HepG2 (cell line): Measurements from ENCODE around the gene CALML6. TPM values are rescaled to one million over a fixed set of nuclear protein-coding genes. Genes with fewer than 3 reads are reported as not detected.

ENCODE experiments used
- AHR ChIP-seq: IDR thresholded peaks from 2 replicates; pipeline ENCODE4 v1.6.1; 2018; ENCODE audit warnings: missing genetic modification reagents, missing compliant biosample characterization
- E2F2 ChIP-seq: sonication (generic); formaldehyde crosslinking; IDR thresholded peaks from 2 replicates; pipeline ENCODE4 v1.4.0; 2020; ENCODE audit warnings: missing genetic modification reagents, borderline replicate concordance
- FOXP1 ChIP-seq, 2 experiments: fragments of 450-650 bp in 1 of 2; IDR thresholded peaks; 2 replicates each; pipeline ENCODE4 v1.6.1; 2017 to 2018; ENCODE audit warnings: antibody characterized with exemption in 1 of 2
- ISL2 ChIP-seq: sonication (generic); formaldehyde crosslinking; IDR thresholded peaks from 2 replicates; pipeline ENCODE4 v1.5.0; 2020; ENCODE audit warnings: missing genetic modification reagents
- MAFG ChIP-seq: sonication (generic); formaldehyde crosslinking; IDR thresholded peaks from 2 replicates; pipeline ENCODE4 v1.5.1; 2020; ENCODE audit warnings: mild to moderate bottlenecking, missing genetic modification reagents
- NR2F6 ChIP-seq, 2 experiments: IDR thresholded peaks; 2 replicates each; pipeline ENCODE4 v1.6.1; 2016; ENCODE audit warnings: antibody characterized with exemption in 1 of 2, mild to moderate bottlenecking in 1 of 2
- PRDM10 ChIP-seq: sonication (generic); formaldehyde crosslinking; IDR thresholded peaks from 2 replicates; pipeline ENCODE4 v1.4.0; 2020; ENCODE audit warnings: low read depth, missing genetic modification reagents
- SOX13 ChIP-seq, 3 experiments: fragments of 450-650 bp in 1 of 3; sonication (generic) in 1 of 3; formaldehyde crosslinking in 1 of 3; IDR thresholded peaks in 2 of 3; conservative IDR thresholded peaks in 1 of 3; 2 replicates each; pipeline versions ENCODE4 v1.5.0 to v1.6.1; 2016 to 2020; ENCODE audit warnings: antibody characterized with exemption in 1 of 3, mild to moderate bottlenecking in 1 of 3, missing compliant biosample characterization in 1 of 3, missing genetic modification reagents in 1 of 3, moderate library complexity in 1 of 3
- SPEN ChIP-seq: sonication (generic); formaldehyde crosslinking; IDR thresholded peaks from 2 replicates; pipeline ENCODE4 v1.5.1; 2020; ENCODE audit warnings: low read depth, mild to moderate bottlenecking, missing genetic modification reagents
- TFDP1 ChIP-seq: IDR thresholded peaks from 2 replicates; pipeline ENCODE4 v1.6.1; 2016; ENCODE audit warnings: missing compliant biosample characterization, missing genetic modification reagents, borderline replicate concordance
- TRAFD1 ChIP-seq: sonication (generic); formaldehyde crosslinking; IDR thresholded peaks from 2 replicates; pipeline ENCODE4 v1.5.1; 2020; ENCODE audit warnings: missing genetic modification reagents, mild to moderate bottlenecking, borderline replicate concordance
- YEATS2 ChIP-seq: sonication (generic); formaldehyde crosslinking; IDR thresholded peaks from 2 replicates; pipeline ENCODE4 v1.4.0; 2020; ENCODE audit warnings: missing genetic modification reagents, borderline replicate concordance
- YY1 ChIP-seq: IDR thresholded peaks from 2 replicates; pipeline ENCODE4 v1.6.1; 2011; ENCODE audit warnings: low read length, low read depth, moderate library complexity, mild to moderate bottlenecking; ENCODE audit not compliant: insufficient read depth, insufficient replicate concordance
- ZBTB7B ChIP-seq: sonication (generic); formaldehyde crosslinking; IDR thresholded peaks from 2 replicates; pipeline ENCODE4 v1.4.0; 2020; ENCODE audit warnings: missing genetic modification reagents
- ZFYVE20 ChIP-seq: sonication (generic); formaldehyde crosslinking; IDR thresholded peaks from 2 replicates; pipeline ENCODE4 v1.8.0; 2023; ENCODE audit warnings: low read depth, mild to moderate bottlenecking, moderate library complexity, missing genetic modification reagents, borderline replicate concordance
- ZKSCAN5 ChIP-seq: sonication (generic); formaldehyde crosslinking; IDR thresholded peaks from 2 replicates; pipeline ENCODE4 v1.5.1; 2020; ENCODE audit warnings: mild to moderate bottlenecking, missing genetic modification reagents
- ZNF234 ChIP-seq: sonication (generic); formaldehyde crosslinking; conservative IDR thresholded peaks from 2 replicates; pipeline ENCODE4 v1.5.1; 2020; ENCODE audit warnings: mild to moderate bottlenecking, missing genetic modification reagents
- ZNF264 ChIP-seq: sonication (generic); formaldehyde crosslinking; IDR thresholded peaks from 2 replicates; pipeline ENCODE4 v1.4.0; 2020; ENCODE audit warnings: missing genetic modification reagents
- ZNF337 ChIP-seq: sonication (generic); formaldehyde crosslinking; IDR thresholded peaks from 2 replicates; pipeline ENCODE4 v1.5.1; 2020; ENCODE audit warnings: missing genetic modification reagents, low read depth, mild to moderate bottlenecking, borderline replicate concordance
- ZNF547 ChIP-seq: sonication (generic); formaldehyde crosslinking; IDR thresholded peaks from 2 replicates; pipeline ENCODE4 v1.5.1; 2020; ENCODE audit warnings: mild to moderate bottlenecking, missing genetic modification reagents
- polyA plus RNA-seq, 8 experiments: library from polyadenylated mRNA; depleted of rRNA in 3 of 8; stranded (reverse) in 7 of 8; unstranded in 1 of 8; fragments of >200 nt; fragmentation: Illumina TruSeq in 4 of 8; extraction: Trizol in 4 of 8; gene quantifications; 2 replicates each; pipeline versions ENCODE4 v1.2.1 to v1.2.3, GENCODE V29; 2011 to 2016; ENCODE audit warnings: low read depth in 4 of 8, missing spikeins in 1 of 8, mixed read lengths in 1 of 8; ENCODE audit not compliant: insufficient read depth in 1 of 8
- total RNA-seq, 5 experiments: library from RNA; depleted of rRNA; stranded (reverse); fragments of >200 nt; fragmentation: Illumina TruSeq; extraction: Trizol; gene quantifications; 2 replicates each; pipeline ENCODE4 v1.2.3, GENCODE V29; 2016; ENCODE audit warnings: low read depth in 1 of 5

CALML6 gene
- total and polyA plus RNA-seq, 2 of the 13 experiments (the other 11 are each of a cell fraction or from before 2014, with no cell fraction given): 0.11 to 0.12 TPM

- no peak for TF ChIP-seq FOXP1 (IDR thresholded peaks at IDR 0.05)
- no peak for TF ChIP-seq FOXP1 (CRISPR knock-in tag; IDR thresholded peaks at IDR 0.05)
- TF ChIP-seq PRDM10 (CRISPR knock-in tag): peak; percentile 80; the same call in 1 of the 2 replicates
- no peak for TF ChIP-seq ZNF337 (CRISPR knock-in tag)
- peak; percentile 40; the same call in 1 of the 2 replicates for TF ChIP-seq YEATS2 (CRISPR knock-in tag)
- TF ChIP-seq ISL2: no peak
- TF ChIP-seq ZFYVE20: no peak
- TF ChIP-seq ZNF547 (CRISPR knock-in tag): no peak; the same call in 1 of the 2 replicates
- TF ChIP-seq ZBTB7B (CRISPR knock-in tag): peak; percentile 70; the same call in 1 of the 2 replicates
- TF ChIP-seq TFDP1: peak; percentile 52; the same call in 1 of the 2 replicates
- peak; percentile 83; the same call in 1 of the 2 replicates for TF ChIP-seq AHR (CRISPR knock-in tag)
- no peak for TF ChIP-seq ZNF264 (CRISPR knock-in tag)
- no peak for TF ChIP-seq SOX13 (IDR thresholded peaks at IDR 0.05)
- TF ChIP-seq SOX13 (CRISPR knock-in tag; conservative IDR thresholded peaks at IDR 0.05 in 1 of 2, IDR thresholded peaks at IDR 0.05 in 1 of 2): peak in 1 of 2 experiments; percentile 48; a peak in 1 of 4 replicates
- peak; percentile 62; the same call in 1 of the 2 replicates for TF ChIP-seq NR2F6 (IDR thresholded peaks at IDR 0.05)
- TF ChIP-seq NR2F6 (CRISPR knock-in tag; IDR thresholded peaks at IDR 0.05): peak; percentile 81
- no peak for TF ChIP-seq SPEN (CRISPR knock-in tag)
- TF ChIP-seq TRAFD1 (CRISPR knock-in tag): no peak
- TF ChIP-seq ZKSCAN5 (CRISPR knock-in tag): no peak
- no peak for TF ChIP-seq E2F2 (CRISPR knock-in tag)
- TF ChIP-seq YY1: peak; percentile 46
- no peak for TF ChIP-seq MAFG (CRISPR knock-in tag)
- TF ChIP-seq ZNF234 (CRISPR knock-in tag): no peak
These were observed 8.6 kb upstream of the CALML6 start (continued) for GRCh38 chr1:1906185-1907097.
